ENCODE measurements around the gene ABLIM2.
A peak's percentile ranks its signal among the peaks of the same experiment; 100 is the strongest.
"Not testable (repeated sequence)": the region's sequence is repeated elsewhere in the genome, so short reads cannot be mapped to it uniquely, and the experiment has no call there.

The ABLIM2 gene

DNA sequence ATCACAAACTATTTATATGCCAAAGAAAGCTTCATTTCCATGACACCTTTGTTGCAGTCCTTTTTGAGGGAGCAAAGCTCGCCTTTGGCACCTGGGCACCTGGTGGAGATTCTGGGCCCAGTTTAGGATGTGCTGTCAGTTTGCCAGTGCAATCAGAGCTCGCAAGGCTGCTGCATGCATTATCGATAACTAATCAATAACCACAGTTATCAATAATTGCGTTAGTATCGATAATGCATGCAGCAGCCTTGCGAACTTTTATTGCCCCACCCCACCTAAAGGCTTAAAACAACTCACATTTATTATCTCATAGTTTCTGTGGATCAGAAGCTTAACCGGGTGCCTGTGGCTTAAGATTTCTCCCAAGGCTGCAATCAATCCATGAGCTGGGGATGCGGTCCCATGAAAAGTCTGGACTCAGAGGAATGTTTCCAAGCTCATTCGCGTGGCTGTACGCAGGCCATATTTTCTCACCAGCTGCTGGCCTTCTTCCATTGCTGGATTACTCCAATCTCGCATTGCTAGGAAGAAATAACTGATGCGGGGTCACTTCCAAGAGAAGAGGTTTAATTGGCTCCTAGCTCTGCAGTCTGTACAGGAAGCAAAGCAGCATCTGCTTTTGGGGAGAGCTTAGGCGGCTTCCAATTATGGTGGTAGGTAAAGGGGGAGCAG lies 212.8 kb downstream of the ABLIM2 start:
- DNase-seq, result peak in 1 of 2 experiments; percentile 30

DNA sequence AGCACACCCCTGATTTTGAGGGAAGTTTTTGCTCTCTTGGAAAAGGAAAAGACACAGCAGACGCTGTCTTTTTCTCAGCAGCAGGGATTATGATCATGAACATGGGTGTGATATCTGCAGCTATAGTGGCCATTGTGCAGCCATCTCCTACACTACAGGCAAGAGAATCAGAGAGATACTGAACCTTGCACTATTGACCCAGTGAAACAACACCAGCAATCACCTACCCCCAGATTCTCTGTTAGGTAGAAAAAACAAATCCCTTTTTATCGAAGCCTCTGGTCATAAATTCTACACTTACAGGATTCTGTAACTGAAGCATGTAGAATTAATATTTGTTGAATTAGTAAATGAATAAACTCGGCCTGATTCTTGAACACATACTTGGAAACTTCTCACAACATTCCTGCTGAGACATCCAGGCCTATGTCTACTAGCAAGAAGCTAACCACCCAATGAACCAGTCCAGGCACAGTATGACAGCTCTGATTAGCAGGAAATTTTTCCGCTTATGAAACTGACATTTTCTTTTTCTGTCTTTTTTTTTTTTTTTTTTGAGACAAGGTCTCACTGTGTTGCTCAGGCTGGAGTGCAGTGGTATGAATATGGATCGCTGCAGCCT lies 213.9 kb downstream of the ABLIM2 start:
- DNase-seq, result no peak

DNA sequence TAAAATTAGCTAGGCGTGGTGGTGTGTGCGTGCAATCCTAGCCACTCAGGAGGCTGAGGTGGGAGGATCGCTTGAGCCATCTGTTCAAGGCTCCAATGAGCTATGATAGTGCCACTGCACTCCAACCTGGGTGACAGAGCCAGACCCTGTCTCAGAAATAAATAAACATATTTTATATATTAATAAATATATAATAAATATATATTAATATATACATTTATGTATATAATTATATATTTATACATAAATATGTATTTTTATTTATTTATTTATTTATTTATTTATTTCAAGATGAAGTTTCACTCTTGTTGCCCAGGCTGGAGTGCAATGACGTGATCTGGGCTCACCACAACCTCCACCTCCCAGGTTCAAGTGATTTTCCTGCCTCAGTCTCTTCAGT lies 214.9 kb downstream of the ABLIM2 start:
- not testable (repeated sequence) for DNase-seq

DNA sequence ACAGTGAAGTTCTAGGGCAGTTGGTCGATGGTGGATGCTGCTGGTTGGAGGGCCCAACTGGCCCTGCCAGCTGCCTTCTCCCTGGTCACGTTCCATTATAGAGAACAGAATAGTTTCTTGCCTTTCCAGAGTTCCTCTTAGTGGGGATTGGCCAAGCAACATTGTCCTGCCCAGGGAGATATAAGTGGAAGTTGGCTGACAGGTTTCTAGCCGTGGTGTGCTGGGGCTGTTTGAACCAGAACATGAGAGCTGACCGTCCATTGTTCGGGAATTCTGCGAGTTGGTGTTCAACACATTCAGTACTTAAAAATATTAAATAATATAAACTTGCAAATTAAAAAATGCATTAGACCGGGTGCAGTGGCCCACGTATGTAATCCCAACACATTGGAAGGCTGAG lies 215.4 kb downstream of the ABLIM2 start:
- no peak for DNase-seq

DNA sequence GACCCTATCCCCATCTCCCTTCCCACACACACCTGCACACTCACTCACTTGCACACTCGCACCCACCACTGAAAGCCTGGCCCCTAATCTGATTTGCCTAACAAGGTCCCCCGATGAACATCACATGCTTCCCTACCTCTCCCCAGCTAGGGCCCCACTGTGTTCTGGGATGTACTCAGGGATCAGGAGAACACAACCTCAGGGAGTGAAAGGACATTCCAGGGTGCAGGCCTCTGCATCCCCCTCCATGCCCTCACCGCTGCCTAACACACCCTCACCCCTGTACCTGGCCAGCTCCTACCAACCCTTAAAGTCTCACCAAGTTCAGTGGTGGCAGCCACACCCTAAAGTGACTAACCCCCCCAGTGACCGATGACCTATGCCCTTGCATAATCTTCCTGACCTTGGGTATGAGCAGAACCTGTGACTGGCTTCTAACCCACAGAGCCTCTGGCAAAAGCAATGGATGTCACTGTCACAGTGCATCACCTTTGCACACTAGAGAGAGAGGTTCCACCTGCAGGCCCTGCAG lies 216.6 kb downstream of the ABLIM2 start:
- no peak for DNase-seq

DNA sequence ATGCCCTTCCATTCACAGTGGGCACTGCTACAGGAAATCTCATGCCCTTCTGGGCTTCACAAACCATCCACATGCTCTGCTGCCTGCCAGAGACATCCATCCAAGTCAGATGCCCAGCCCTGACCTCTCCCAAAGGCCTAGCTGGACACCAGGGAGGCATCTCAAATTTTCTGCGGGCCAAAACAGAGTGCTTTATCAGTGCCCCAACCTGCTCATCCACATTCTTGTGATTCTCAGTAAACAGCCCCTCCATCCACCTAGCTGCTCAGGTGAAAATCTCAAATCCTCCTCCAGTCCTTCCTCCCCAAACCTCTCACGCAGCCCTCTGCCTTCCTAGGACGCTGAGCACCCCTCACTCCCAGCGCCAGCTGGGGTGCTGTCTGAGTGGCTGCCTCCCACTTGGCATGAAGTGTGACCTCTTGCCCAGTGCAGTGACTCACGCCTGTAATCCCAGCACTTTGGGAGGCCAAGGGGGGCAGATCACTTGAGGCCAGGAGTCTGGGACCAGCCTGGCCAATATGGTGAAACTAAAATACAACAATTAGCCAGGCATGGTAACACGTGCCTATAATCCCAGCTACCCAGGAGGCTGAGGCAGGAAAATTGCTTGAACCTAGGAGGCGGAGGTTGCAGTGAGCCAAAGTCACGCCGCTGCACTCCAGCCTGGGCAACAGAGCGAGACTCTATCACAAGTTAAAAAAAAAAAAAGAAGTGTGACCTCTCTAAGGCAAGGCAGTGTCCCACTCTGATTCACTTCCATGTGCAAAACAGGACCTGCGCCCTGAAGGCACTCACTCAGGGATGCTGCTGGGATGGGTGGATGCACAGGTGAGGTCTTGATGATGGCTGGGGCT lies 217.3 kb downstream of the ABLIM2 start:
- DNase-seq, result no peak

DNA sequence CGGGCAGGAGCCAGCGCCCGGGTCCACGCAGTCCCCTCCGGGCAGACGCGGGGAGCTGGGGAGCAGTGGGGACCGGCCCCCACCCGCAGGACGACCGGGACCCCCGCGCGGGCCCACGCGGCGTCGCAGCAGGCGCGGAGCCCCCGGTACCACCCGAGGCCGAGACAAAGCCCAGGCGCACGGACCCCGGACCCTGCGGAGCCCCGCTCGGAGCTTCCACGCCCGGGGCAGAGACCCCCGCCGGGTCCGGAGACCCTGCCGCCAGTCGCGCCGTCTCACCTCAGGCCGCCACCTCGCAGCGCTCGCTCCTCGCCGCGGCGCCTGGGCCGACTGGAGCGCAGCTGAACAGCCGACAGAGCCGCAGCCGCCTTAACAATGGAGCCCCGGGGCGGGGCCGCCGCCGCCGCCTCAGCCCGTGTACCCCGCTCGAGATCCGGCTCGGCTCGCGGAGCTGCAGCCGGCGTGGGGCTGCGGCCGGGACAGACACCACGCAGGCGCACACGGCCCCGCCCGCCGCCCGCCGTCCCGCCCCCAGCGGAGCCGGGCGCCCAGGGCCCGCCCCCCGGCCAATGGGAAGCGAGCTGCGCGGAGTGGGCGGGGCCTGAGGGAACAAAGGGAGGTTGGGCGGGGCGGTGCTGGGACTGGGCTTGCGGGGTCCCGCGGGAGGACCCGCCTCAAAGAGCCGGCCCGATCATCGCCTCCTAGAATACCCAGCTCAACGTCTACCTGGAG lies 219.1 kb downstream of the ABLIM2 start, which contains the start of gene AFAP1:
Gene AFAP1 (minus strand): TSS at position 485 of the 732 bp plus-strand sequence. CDS start 67,783 bp downstream, outside the sequence.
- peak; percentile 71 to 84 for DNase-seq

DNA sequence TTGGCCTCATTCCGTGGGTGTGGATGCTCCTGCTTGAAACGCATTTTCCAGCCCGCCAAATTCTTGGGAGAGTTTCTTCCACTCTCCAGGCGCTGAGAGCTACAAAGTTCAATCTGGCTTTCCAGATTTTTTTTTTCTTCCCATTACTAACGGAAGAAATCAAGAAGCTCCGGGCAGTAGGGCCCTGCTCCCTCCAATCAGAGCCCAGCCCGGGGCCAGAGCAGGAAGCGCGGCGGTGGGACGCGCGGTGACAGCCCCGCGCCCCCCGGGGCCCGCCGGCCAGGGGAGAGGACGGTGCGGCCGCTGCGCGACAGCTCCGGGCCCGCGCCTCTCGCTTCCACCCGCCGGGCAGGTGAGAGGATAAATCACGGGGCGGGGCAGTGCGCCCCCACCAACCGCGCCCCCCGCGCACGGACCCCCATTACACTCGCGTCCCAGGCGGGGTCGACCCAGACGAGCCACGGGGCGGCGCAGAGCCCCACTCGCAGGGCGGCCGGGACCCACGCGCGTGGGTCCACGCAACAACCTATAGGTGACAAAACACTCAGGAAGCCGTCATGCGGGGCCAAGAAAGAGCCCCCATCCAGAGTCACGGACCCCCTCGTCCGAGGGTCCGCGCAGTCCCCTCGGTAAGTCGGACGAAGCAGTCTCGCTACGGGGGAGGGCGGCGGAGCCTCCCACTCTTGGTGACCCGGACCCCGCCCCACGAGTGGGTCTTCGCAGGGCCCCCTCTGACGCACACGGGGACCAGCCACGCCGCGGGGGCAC lies 219.8 kb downstream of the ABLIM2 start:
- peak in 1 of 2 experiments; percentile 38 for DNase-seq

DNA sequence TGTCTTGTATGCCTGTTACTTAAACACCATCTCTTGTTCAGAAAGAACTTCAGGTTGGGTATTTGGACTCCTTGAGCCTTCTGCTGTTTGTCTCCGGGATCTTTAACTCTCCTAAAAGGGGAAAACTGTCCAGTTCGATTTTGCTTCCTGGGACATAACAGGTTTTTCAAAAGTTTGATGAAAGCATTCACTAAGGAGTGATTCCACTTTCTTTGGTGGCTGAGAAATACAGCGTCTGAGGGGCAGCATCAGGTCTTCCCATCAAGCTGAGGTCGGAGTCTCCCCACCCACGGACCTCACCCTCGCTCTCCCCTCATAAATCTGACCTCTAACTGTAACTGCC lies 220.4 kb downstream of the ABLIM2 start:
- DNase-seq, result no peak

DNA sequence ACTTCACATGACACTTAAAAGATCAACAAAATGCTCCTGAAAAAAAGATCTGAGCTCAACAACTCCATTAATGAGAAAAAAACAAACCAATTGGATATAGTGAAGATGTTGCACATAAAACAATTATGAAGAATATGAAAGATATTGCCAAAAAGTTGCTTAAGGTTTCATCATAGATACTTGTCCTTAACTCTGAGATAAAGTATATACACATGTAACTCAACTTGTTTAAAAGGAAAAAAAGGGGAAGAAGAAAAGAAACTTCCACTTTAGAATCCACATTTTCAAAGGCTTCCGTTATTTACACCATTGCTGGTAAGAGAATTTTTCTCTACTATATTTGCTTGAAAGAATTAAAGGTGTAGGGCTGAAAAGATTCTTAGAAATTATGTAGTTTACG lies 221.6 kb downstream of the ABLIM2 start:
- DNase-seq, result no peak

DNA sequence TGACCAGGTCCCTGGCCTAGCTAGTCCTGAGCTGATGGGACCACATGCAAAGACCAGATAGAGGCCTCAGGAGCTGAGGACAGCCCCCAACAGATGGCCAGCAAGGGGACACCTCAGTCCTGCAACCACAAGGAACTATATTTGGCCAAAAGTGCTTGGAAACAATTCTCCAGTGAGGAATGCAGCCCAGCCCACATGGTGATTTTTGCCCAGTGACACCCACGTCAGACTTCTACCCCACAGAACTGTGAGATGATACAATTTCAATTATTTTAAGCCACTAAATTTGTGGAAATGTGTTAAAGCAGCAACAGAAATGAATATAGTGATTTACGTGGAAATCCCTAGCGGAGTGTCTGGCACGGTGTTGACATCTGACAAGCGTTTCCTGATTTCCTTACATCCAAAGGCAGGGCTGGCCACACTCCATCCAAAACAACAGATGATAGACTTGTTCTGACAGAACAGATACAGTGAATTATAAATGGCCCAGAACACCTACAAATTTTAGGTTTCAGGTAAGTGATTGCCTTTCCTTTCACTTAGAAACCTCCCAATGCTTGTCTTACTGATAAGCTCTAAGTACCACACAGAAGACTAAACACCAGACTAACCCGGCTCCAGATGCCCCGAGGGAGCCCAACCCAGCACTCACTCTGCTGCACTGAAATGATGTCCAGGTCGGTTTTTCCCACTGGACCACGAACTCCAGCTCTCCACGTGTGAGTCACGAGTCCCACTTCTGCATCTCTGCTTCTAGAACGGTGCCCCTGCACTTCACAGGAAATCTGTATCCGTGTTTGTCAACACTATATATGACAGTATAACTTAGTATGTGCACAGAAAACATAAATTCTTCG lies 224.7 kb downstream of the ABLIM2 start:
- DNase-seq, result no peak

DNA sequence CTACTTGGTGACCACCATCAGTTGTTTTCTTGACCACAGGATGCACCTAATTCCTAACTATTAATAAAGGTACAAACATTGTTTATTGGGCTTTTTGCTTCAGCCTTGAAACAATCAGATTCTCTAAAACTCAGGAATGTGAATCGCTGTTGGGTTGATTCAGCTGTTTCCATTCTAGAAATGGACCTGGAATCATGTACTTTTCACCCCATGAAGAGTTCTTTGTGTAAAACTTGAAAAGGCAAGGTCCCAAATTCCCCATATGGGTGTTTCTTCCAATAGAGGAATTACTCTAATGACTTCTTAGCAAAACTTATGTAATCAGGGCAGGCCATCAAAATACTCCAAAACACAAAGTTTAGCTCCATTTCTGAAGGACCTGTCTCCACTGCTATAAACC lies 226.3 kb downstream of the ABLIM2 start:
- no peak for DNase-seq

DNA sequence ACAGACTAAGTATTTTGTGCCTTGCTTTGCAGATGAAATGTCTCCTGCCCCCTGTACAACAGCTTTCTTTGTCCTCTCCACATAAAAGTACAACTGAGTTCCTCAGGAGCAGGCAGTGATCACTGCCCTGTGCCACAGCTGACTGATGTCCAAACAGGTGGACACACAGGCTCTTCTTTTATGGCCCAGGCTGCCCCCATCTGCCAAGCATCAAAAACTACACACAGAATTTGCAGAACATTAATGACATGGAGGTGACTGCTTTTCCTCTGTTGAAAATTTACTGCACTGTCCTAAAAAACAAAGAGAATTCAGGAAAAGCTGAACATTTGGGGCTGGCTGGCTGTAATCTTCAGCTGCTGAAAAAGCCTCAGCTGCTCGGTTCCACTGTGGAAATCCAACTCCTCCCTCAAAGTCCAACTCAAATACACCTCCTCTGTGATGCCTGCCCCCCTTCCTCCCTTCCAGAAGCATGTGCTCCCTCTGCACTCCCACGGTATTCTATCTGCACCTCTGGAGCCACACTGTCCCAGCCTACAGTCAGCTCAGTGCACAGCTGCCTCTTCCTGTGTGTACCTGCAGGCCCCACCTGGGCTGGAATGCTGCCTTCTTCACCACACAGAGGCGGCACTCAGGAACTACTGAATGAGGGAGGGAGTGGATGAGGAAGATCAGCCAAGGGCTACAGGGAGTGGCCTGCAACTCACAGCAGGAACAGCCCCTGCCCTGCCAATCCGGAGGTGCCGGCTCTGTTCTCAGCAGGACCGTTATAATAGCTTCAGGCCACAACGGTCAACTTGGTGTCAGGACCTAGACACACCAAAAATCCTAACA lies 229.3 kb downstream of the ABLIM2 start:
- DNase-seq, result peak; percentile 38 to 75

DNA sequence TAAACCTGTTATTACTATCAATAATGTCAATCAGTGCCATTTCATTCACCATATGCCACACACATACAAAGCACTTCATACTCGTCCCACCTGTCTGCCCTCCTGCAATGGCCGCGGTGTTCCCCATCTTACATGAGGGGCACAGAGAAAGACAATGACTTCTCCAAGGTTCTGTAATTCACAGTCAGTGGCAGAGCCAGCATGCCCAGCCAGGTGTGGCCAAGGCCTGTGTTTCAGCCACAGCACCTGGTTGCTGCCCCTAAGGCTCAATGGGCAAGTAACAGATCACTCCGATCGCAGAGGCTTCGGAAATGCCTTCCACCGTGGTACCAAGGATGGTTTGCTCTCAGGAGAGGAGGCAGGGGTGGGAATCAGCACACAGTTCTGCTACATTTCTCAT lies 229.9 kb downstream of the ABLIM2 start:
- DNase-seq, result peak in 1 of 2 experiments; percentile 41

DNA sequence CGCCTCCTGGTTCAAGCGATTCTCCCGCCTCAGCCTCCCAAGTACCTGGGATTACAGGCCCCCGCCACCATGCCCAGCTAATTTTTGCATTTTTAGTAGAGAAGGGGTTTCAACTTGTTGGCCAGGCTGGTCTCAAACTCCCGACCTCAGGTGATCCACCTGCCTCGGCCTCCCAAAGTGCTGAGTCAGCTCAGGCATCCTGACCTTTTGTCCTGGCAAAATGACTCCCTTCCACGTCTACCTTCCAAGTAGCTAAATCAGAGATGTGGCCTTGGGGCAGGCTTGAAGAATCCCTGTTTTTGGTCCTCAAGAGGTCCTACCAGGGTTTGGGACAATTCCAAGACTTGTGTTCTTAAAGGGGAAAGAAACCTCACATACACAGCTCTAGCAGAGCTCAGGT lies 231.8 kb downstream of the ABLIM2 start:
- DNase-seq, result no peak

DNA sequence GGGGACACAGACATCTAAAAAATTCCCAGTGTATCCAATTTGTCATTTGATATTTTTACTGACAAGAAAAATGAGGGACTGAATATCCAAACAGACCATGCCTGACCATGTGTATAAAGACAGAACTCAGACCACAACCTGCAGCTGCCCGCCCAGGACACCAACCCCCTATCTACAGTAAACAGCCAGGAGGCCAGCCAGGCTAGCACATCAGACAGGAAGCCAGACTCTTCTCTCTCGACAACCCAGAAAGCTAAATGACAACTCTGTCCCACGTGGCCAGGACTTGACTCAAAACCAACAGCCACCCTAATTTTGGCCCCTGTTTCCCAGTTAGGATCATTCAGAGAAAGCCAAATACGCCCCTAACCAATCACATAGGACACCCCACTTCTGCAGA lies 234.0 kb downstream of the ABLIM2 start:
- no peak for DNase-seq

DNA sequence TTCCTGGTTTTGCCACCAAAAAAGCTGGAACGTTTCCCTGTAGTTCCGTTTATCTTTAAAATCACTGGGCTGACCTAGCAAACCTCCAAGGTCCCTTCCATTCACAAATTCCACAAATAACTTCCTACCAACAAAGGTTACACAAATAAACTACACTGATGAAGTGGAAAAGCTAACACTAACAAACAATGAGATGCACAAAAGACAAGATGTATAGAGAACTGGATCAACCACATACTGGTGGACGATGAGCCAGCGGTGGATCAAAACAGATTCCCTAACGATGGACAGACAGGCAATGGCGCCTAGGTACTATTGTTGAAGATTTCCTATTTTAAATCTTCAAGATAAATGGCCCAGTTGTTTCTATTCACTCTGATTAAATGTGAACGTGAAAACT lies 234.4 kb downstream of the ABLIM2 start:
- no peak for DNase-seq

DNA sequence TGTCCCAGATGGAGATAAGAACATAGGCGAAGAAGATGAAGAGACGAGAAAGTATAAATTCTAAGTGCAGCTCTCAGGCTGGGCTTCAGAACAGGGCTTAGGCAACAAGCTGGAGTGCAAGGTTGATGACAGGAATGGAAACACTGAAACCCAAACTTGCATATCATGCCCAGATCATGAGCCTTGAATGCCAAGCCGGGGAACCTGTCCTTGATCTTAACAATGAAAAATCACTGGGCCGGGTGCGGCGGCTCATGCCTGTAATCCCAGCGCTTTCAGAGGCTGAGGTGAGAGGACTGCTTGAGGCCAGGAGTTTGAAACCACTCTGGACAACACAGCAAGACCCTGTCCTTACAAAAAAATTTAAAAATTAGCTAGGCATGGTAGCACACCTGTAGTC lies 236.1 kb downstream of the ABLIM2 start:
- no peak for DNase-seq

DNA sequence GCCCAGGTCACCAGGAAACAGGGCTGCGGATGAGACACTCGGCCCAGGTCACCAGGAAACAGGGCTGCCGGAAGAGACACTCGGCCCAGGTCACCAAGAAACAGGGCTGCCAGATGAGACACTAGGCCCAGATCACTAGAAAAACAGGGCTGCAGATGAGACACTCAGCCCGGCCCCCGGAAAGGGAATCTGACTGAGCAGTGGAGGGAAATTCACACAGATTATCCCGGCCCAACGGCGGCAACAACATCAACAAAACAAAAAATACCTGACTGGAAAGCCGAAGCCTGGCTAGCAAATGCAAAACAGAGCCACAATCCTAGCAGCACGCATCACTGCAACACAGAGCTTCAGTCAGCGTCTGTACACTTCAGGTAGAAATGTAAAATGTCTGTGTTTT lies 239.6 kb downstream of the ABLIM2 start:
- no peak for DNase-seq

DNA sequence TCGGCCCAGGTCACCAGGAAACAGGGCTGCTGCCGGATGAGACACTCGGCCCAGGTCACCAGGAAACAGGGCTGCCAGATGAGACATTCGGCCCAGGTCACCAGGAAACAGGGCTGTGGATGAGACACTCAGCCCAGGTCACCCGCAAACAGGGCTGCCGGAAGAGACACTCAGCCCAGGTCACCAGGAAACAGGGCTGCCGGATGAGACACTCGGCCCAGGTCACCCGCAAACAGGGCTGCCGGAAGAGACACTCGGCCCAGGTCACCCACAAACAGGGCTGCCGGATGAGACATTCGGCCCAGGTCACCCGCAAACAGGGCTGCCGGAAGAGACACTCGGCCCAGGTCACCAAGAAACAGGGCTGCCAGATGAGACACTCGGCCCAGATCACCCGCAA lies 240.4 kb downstream of the ABLIM2 start:
- not testable (repeated sequence) for DNase-seq
